ENCODE results near the gene THSD4.

Gene THSD4

DNA sequence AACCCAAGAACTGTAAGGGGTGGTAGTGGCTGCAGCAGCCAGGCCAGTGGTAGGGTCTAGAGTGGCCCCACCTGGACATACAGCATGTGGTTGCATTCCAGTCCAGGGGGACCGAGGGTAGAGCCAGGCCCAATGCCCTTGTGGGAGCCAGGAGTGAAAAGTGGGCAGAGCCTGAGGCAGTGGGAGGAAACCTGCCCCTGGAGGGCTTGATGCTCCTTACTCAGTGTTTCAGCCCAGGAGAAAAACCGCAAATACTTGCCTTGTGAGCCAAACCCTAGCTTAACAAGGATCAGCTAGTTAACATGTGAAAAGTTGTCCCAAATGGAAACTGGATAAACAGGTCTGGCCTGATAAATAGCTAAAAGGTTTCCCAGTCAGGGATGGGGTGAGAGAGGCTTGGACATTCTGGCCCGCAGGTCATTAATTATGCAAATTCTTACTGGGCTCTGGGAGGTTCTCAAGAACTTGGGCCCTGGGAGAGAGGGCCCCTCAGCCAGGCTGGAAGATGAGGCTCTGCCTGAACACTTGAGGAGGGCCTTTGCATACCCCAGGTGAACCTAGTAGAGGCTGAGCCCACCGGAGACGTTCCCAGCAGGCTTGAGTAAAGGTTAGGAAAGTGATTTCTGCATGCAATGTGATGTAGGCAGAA lies 222.1 kb downstream of the THSD4 start:
- Mint-ChIP-seq H3K36me3 (ENCODE audit: low read depth) (no peaks in the 10 kb centered on the region), H3K9me3 (no peaks in the 10 kb centered on the region), H3K27me3 (peaks cover 3% of the 10 kb centered on the region), H3K4me3 (no peak overlapping the region), H3K27ac (no peak overlapping the region), H3K4me1 (ENCODE audit: low read depth) (no peaks in the 10 kb centered on the region)
- intact Hi-C loops (cut with micrococcal nuclease) = no loop called here

DNA sequence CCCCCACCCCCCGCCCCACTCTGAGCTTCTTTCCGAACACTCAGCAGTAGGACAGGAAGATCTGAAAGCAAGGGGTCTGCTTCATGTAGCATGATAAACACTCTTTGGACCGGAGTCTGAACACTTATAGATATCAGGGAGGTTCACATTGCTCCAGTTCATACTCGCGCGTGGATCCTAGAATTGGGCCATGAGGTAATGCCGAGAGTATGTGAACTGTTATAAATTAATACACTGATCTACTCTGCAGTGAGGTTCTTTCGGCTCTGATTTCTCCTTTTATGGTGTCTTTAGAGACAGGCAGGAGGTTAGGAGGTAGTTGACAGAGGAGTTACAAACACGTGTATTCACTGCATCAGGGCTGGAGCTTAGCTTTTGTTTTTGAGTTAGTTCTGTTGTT lies 223.0 kb downstream of the THSD4 start:
- no peaks in the 10 kb centered on the region for H3K36me3 Mint-ChIP-seq (ENCODE audit: low read depth)
- intact Hi-C loops (cut with micrococcal nuclease) = no loop called here
- H3K9me3 Mint-ChIP-seq = no peaks in the 10 kb centered on the region
- no peak overlapping the region for H3K4me3 Mint-ChIP-seq
- peaks cover 3% of the 10 kb centered on the region for H3K27me3 Mint-ChIP-seq
- no peak overlapping the region for H3K27ac Mint-ChIP-seq
- H3K4me1 Mint-ChIP-seq (ENCODE audit: low read depth) = no peaks in the 10 kb centered on the region

DNA sequence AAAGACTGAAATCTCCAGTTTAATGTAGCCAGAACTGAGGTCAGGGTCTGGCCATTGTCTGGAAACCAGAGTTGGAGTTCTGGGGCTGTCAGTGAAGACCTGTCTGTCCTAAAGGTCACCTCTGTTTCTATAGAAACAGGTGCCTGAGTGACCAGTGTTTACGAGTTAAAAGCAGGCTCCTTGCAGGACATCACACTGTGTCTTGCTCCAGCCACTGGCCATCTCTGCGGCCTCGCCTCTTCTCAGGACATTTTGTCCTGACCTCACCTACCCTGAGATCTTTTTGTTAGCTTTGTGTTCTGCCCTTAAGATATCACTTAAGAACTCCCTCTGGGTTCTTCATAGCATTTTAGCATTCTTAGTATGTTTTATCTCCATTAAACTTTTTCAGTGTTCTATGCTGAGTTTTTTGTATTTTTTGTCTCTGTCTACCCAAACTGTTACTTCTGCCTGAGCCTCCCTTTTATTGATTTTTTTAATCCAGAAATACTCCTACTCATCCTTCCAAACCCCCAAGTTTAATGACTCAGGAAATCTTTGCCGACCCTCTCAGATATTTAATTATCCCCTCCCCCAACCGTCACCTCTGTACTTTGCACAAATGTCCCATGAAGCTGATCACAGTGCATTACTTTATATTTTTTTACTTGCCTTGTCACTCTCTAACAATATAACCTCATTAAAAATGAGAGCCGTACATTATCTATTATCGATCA lies 223.7 kb downstream of the THSD4 start:
- Mint-ChIP-seq H3K27me3 (peaks cover 3% of the 10 kb centered on the region), H3K9me3 (no peaks in the 10 kb centered on the region), H3K36me3 (ENCODE audit: low read depth) (no peaks in the 10 kb centered on the region), H3K4me1 (ENCODE audit: low read depth) (no peaks in the 10 kb centered on the region), H3K4me3 (no peak overlapping the region), H3K27ac (no peak overlapping the region)
- intact Hi-C loops (cut with micrococcal nuclease) = no loop called here

DNA sequence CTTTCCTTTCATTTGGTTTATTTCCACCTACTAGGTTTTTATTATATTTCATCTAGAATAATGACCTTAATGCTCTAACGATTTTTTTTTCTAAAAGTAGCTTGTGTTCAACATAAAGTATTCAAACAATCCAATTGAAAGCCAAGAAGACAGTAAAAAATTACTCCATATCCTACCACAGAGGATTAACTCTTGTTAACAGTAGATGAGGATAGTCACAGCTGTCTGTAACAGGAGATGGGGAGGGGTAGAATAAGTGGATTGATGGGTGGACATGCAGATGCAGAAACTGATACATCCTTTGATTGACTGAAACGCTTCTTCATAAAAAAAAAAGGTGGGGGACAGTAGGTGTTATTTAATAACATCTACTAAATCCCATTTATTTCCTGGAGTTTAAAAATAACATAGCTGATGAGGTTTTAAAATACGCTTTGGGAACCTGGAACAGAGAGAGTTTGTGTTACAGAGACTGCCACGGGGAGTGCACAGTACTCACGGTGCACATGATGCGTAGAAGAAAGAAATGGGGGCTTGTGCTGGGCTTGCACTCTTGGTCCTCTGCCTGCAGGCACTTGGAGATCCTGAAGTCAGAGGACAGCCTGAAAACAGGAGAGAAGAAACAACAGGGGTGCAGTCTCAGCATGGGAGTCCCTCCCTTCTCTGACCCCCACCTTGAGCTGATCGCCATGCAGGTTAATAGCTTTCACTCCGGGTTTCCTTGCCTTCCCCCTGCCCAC lies 226.7 kb downstream of the THSD4 start:
- Mint-ChIP-seq H3K4me1 (ENCODE audit: low read depth) (no peaks in the 10 kb centered on the region), H3K36me3 (ENCODE audit: low read depth) (no peaks in the 10 kb centered on the region), H3K27me3 (no peaks in the 10 kb centered on the region), H3K27ac (no peak overlapping the region), H3K4me3 (no peak overlapping the region), H3K9me3 (no peaks in the 10 kb centered on the region)
- intact Hi-C loops (cut with micrococcal nuclease) = no loop called here

DNA sequence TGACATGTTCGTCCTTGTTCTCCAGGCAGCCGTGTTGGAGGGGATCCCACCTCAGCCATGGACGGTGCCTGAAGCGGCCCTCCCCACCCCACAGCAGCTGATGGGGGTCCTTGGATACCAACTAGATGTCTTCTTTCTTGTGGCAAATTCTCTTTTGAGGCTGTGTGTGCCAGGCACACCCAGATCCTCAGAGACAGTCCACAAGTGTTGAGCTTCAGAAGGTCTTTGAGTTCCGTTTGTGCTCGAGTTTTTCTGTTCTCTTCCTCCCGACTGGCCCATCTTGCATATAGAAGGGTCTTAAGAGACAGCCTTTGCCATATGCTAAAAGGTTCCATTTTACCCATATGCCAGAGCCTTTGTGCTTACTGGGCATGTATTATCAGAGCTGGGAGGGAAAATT lies 227.4 kb downstream of the THSD4 start:
- intact Hi-C loops (cut with micrococcal nuclease) = no loop called here
- Mint-ChIP-seq H3K27me3 (no peaks in the 10 kb centered on the region), H3K27ac (no peak overlapping the region), H3K4me3 (no peak overlapping the region), H3K9me3 (no peaks in the 10 kb centered on the region), H3K36me3 (ENCODE audit: low read depth) (no peaks in the 10 kb centered on the region), H3K4me1 (ENCODE audit: low read depth) (no peaks in the 10 kb centered on the region)

DNA sequence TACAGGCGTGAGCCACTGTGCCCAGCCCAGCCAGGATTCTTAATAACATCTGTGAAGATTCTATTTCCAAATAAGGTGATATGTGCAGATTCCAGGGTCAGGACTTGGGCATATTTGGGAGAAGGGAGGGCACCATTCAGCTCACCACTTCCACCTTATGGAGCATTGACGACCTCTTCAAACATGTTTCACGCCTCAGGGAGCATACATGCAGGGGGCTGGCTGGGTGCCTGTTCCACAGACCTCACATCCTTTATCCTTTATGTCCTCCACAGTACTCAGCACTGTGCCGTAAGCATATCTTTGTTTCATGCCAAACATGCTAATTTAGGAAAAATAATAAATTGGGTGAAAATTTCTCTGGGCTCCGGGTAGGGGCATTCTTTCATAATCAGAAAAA lies 229.0 kb downstream of the THSD4 start:
- Mint-ChIP-seq H3K4me3 (no peak overlapping the region), H3K36me3 (ENCODE audit: low read depth) (no peaks in the 10 kb centered on the region), H3K4me1 (ENCODE audit: low read depth) (no peaks in the 10 kb centered on the region), H3K27ac (no peak overlapping the region), H3K27me3 (no peaks in the 10 kb centered on the region), H3K9me3 (no peaks in the 10 kb centered on the region)
- intact Hi-C loops (cut with micrococcal nuclease) = no loop called here

DNA sequence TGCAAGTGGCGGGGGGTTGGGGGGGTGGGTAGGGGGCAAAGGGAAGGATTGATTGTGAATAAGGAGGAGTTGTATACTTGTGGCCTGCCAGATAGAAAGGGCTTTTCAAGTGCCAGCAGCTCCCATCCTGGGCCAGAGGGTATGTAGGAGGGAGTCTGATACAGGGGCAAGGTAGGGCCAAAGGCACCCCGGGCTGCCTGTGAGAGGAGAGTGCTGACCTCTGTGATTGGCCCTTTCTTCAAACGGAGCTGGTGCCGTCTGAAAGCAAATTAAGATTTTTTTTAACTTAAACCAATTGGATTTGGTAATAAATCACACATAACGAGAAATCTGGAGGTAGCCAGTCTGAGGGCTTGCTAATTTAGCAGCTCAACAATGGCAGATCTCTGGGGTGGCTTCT lies 229.9 kb downstream of the THSD4 start:
- Mint-ChIP-seq H3K4me3 (no peak overlapping the region), H3K27ac (no peak overlapping the region), H3K36me3 (ENCODE audit: low read depth) (no peaks in the 10 kb centered on the region), H3K27me3 (no peaks in the 10 kb centered on the region), H3K9me3 (no peaks in the 10 kb centered on the region), H3K4me1 (ENCODE audit: low read depth) (no peaks in the 10 kb centered on the region)
- intact Hi-C loops (cut with micrococcal nuclease) = no loop called here

DNA sequence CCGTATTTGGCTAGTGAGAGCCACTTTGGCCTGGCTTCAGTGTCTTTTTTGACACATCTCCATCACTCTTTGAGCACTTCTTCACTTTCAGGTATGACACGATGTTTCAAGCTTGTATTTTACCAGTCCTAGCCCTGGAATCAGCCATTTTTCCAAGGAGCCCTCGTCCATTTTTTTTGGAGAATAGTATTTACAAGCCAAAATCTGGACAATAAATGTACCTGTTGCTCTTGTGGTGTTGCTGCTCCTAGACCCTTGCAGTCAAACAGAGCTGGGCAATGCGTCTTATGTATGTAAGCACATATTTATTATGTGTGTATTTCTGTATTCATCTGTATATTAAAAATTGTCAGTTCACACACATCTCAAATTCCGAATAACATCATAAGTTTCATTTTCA lies 231.2 kb downstream of the THSD4 start:
- Mint-ChIP-seq H3K27ac (no peak overlapping the region), H3K4me1 (ENCODE audit: low read depth) (no peaks in the 10 kb centered on the region), H3K36me3 (ENCODE audit: low read depth) (no peaks in the 10 kb centered on the region), H3K4me3 (no peak overlapping the region), H3K27me3 (no peaks in the 10 kb centered on the region), H3K9me3 (no peaks in the 10 kb centered on the region)
- intact Hi-C loops (cut with micrococcal nuclease) = no loop called here

DNA sequence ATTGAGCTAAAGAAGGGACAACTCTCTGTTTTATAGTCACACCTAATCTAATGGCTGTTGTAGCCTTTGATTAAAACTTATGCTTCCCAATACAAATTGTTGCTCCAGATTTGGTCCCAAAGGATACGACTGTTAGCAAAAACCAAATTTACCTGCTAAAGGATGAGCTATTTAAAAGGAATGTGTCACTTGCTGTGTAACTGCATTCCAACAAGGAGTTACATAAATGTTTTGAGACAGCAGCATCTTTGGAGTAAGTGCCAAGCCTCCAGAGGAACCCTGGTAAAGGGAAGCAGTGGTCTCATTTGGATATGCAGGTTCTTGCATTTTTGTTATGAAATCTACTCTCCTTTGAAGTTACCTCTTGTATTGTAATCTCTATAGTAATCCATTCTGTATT lies 233.3 kb downstream of the THSD4 start:
- no peak overlapping the region for H3K27ac Mint-ChIP-seq
- H3K36me3 Mint-ChIP-seq (ENCODE audit: low read depth) = no peaks in the 10 kb centered on the region
- H3K4me3 Mint-ChIP-seq = no peak overlapping the region
- H3K27me3 Mint-ChIP-seq = peaks cover 2% of the 10 kb centered on the region
- H3K4me1 Mint-ChIP-seq (ENCODE audit: low read depth) = no peaks in the 10 kb centered on the region
- intact Hi-C loops (cut with micrococcal nuclease) = no loop called here
- H3K9me3 Mint-ChIP-seq = no peaks in the 10 kb centered on the region

DNA sequence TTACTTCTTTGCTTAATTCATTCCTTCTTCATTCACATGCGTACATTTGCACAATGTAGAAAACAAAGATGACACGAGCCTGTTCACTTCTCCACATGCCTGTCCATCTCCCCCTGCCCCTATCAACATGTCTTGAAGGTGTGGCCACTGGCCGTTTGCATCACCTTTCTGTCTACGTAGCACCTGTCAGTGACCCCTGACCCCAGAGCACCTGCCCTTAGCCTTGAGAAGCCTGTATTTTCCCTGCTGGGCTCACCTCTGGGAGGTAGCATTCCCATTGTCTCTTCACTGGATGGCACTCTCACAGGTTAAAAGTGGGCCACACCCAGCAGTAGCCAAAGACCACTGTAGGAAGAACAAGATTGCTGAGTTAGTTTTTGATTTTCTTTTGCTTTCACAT lies 234.1 kb downstream of the THSD4 start:
- intact Hi-C loops (cut with micrococcal nuclease) = no loop called here
- Mint-ChIP-seq H3K4me1 (ENCODE audit: low read depth) (no peaks in the 10 kb centered on the region), H3K27ac (no peak overlapping the region), H3K27me3 (peaks cover 2% of the 10 kb centered on the region), H3K36me3 (ENCODE audit: low read depth) (no peaks in the 10 kb centered on the region), H3K4me3 (no peak overlapping the region), H3K9me3 (no peaks in the 10 kb centered on the region)

DNA sequence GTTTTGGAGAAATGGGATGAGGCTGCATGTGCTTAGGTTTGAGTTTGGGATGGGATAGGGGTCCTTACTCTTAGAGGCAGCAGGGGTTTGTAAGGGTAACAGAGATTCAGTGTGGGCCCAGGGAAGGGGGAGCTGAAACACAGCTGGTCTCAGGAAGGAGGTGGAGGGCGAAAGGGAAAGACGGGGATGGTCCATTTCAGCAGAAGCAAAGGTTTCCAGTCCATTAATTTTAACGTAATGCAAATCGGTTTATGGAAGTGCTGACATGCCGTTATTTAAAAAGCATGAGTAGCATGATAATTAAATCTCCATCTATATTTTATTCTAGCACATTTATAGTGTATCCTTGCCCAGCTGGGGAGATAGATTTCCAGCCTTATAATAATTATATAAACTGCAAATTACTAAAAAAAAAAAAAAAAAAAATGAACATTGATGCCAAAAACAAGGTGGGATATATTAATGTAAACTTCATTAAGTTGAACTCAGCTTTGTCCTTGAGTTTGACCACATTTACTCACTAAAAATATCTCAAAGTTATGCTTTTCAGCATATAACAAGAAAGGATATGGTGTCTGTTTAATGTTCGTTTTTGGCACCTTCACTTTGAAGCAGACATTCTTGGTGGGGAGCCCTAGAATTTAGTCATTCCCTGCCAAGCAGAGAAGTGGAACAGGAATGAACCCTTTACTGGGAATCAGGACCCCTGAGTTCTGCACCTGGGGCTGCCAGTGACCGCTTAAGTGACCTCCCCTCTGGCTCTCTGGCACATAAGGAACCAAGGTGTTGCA lies 234.7 kb downstream of the THSD4 start:
- peaks cover 2% of the 10 kb centered on the region for H3K27me3 Mint-ChIP-seq
- H3K27ac Mint-ChIP-seq = no peak overlapping the region
- no peaks in the 10 kb centered on the region for H3K9me3 Mint-ChIP-seq
- H3K36me3 Mint-ChIP-seq (ENCODE audit: low read depth) = no peaks in the 10 kb centered on the region
- intact Hi-C loops (cut with micrococcal nuclease) = no loop called here
- no peaks in the 10 kb centered on the region for H3K4me1 Mint-ChIP-seq (ENCODE audit: low read depth)
- no peak overlapping the region for H3K4me3 Mint-ChIP-seq

DNA sequence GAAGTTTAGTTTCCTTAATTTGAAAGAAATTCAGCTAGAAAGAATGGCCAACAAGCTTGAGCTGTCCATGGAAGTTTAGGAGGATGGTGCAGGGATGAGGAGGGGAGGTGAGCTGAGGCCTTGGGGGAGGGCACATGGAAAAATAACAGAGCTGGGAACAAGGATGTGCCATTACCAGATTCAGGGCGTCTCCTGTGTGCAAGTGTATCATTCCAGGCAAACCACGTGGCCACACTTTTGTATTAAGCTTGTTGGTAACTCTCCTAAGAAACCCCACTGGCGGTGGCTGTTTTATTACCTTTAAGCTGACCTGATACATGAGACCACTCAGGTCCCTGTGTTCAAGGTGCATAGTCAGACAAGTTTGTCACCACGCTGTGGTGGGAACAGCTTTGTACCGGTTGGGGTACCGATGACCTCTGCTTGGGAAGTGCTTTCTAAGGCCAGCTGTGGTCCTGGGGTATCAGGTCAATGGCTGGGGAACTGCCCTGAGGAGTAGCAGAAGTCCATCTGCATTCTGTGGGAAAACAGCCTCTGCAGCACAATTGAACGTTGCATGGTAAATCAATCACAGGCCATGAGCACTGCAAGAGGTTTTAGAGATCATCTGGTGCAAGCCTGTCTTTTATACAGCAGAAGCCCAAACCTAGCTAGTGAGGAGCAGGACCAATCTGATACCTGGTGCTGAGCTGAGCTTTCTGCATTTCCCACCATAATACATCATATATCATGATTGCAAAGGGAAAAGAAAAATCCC lies 235.5 kb downstream of the THSD4 start:
- no peak overlapping the region for H3K4me3 Mint-ChIP-seq
- H3K36me3 Mint-ChIP-seq (ENCODE audit: low read depth) = no peaks in the 10 kb centered on the region
- H3K27ac Mint-ChIP-seq = no peak overlapping the region
- no peaks in the 10 kb centered on the region for H3K9me3 Mint-ChIP-seq
- H3K27me3 Mint-ChIP-seq = peaks cover 2% of the 10 kb centered on the region
- intact Hi-C loops (cut with micrococcal nuclease) = no loop called here
- no peaks in the 10 kb centered on the region for H3K4me1 Mint-ChIP-seq (ENCODE audit: low read depth)

DNA sequence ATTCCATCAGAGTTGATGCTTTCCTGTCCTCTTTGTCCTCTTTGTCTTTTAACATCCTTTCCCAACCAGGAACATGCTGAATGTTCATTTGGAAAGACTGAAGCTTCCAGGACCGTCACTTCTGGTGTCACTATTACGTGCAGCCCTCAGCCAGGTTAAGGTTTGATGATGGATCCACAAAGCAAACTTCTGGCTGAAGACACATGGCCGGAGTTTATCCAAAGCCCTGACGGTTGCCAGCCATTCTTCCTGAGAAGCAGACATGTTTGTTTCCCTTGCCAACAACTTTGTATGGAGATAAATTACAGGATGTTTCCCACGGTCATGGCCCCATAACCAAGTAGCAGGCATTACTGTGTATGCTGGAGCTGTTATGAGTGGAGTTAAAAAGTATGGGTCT lies 236.9 kb downstream of the THSD4 start:
- H3K36me3 Mint-ChIP-seq (ENCODE audit: low read depth) = no peaks in the 10 kb centered on the region
- H3K9me3 Mint-ChIP-seq = no peaks in the 10 kb centered on the region
- no peak overlapping the region for H3K27ac Mint-ChIP-seq
- intact Hi-C loops (cut with micrococcal nuclease) = no loop called here
- H3K4me1 Mint-ChIP-seq (ENCODE audit: low read depth) = no peaks in the 10 kb centered on the region
- peaks cover 2% of the 10 kb centered on the region for H3K27me3 Mint-ChIP-seq
- H3K4me3 Mint-ChIP-seq = no peak overlapping the region
